HepG2 (cell line): Measurements from ENCODE around the gene POLE4. TPM values are rescaled to one million over a fixed set of nuclear protein-coding genes. Genes with fewer than 3 reads are reported as not detected.
A peak's percentile ranks its signal among the peaks of the same experiment; 100 is the strongest.

Source experiments
- ATAC-seq: fragments of 200-7000 bp; cut with Tn5 transposase; 3 replicates; pipeline ENCODE4 v1.9.1; 2020; ENCODE audit warnings: mild to moderate bottlenecking, moderate library complexity
- BruUV-seq: library from RNA; stranded (reverse); fragments of 400-500 nt; replicated peaks from 2 replicates; lab custom pipeline; 2021; lab: Mats Ljungman, UMichigan
- CTCF ChIA-PET: fragments of 300-600 bp; formaldehyde crosslinking; extraction: SDS; loops from one replicate; lab custom pipeline; 2021; ENCODE audit warnings: low total read pairs, inconsistent platforms, low intra/inter-chr PET ratio; lab: Yijun Ruan, JAX
- POLR2A ChIA-PET: fragments of 350-600 bp; sonication (Branson Sonifier 250); formaldehyde crosslinking; loops from one replicate; lab custom pipeline; 2020; ENCODE audit warnings: antibody characterized with exemption, inconsistent platforms; lab: Yijun Ruan, JAX
- DNase-seq: peaks from one replicate; pipeline ENCODE4 v3.0.0-alpha.2; 2015; ENCODE audit warnings: low spot score
- FAIRE-seq: peaks from 3 replicates; lab custom pipeline; 2011; peaks lifted over from hg19 to GRCh38; lab: Jason Lieb, UNC
- H2AFZ ChIP-seq: one replicate; pipeline ENCODE4 v1.6.1; 2011; ENCODE audit warnings: low read length, inconsistent platforms
- H3K27ac ChIP-seq: fragments of 300-600 bp; 3 replicates; pipeline ENCODE4 v1.8.0; 2011; ENCODE audit warnings: mixed run types, mild to moderate bottlenecking, mixed read lengths, low read length, inconsistent platforms; ENCODE audit not compliant: insufficient read depth; ENCODE audit errors: extremely low read length
- H3K27me3 ChIP-seq, 2 experiments: fragments of 200-600 bp in 1 of 2; 2 replicates in 1 of 2; 3 replicates in 1 of 2; pipeline versions ENCODE4 v1.6.0 to v1.8.0; 2011; ENCODE audit warnings: low read length in 2 of 2, mild to moderate bottlenecking in 2 of 2, moderate library complexity in 2 of 2, inconsistent platforms in 1 of 2; ENCODE audit not compliant: insufficient read depth in 2 of 2, control insufficient read depth in 1 of 2
- H3K36me3 ChIP-seq, 2 experiments: fragments of 200-600 bp in 1 of 2; replicated peaks in 1 of 2; 2 replicates in 1 of 2; 3 replicates in 1 of 2; pipeline versions ENCODE4 v1.5.1 to v1.8.0; 2011; ENCODE audit warnings: low read length in 2 of 2, inconsistent platforms in 1 of 2; ENCODE audit not compliant: insufficient read depth in 2 of 2, control insufficient read depth in 1 of 2
- H3K4me1 ChIP-seq: 2 replicates; pipeline ENCODE4 v1.5.1; 2012; ENCODE audit warnings: low read length, inconsistent platforms; ENCODE audit not compliant: insufficient read depth
- H3K4me2 ChIP-seq: 2 replicates; pipeline ENCODE4 v1.6.0; 2011; ENCODE audit warnings: low read depth, low read length, inconsistent platforms
- H3K4me3 ChIP-seq, 3 experiments: fragments of 200-600 bp in 1 of 3; sonication (generic), shearing (Covaris generic) in 1 of 3; replicated peaks in 1 of 3; 2 replicates each; pipeline ENCODE4 v1.5.1; 2011 to 2016; ENCODE audit warnings: low read length in 3 of 3, inconsistent platforms in 2 of 3, low read depth in 2 of 3, mild to moderate bottlenecking in 2 of 3, control low read depth in 1 of 3, mixed read lengths in 1 of 3; ENCODE audit not compliant: insufficient read depth in 1 of 3
- H3K79me2 ChIP-seq: one replicate; pipeline ENCODE4 v1.6.1; 2011; ENCODE audit warnings: low read length, inconsistent platforms; ENCODE audit not compliant: insufficient read depth
- H3K9ac ChIP-seq: 2 replicates; pipeline ENCODE4 v1.6.0; 2011; ENCODE audit warnings: mild to moderate bottlenecking, low read depth, low read length, inconsistent platforms; ENCODE audit not compliant: insufficient read depth
- H3K9me3 ChIP-seq: 2 replicates; pipeline ENCODE4 v1.5.1; 2012; ENCODE audit warnings: mild to moderate bottlenecking, low read length
- H4K20me1 ChIP-seq: 2 replicates; pipeline ENCODE4 v1.6.0; 2011; ENCODE audit warnings: inconsistent platforms, mild to moderate bottlenecking, low read length, moderate library complexity; ENCODE audit not compliant: insufficient read depth
- ARNT ChIP-seq: fragments of 450-650 bp; IDR thresholded peaks from 2 replicates; pipeline ENCODE4 v1.6.1; 2017
- ASH2L ChIP-seq: fragments of 300-600, 200-600 bp; sonication (generic); IDR thresholded peaks from 2 replicates; pipeline ENCODE4 v1.7.0; 2017; ENCODE audit warnings: low read depth, mild to moderate bottlenecking, moderate library complexity, mixed read lengths, low read length; ENCODE audit not compliant: insufficient read length
- MLLT10 ChIP-seq: sonication (generic); formaldehyde crosslinking; IDR thresholded peaks from 2 replicates; pipeline ENCODE4 v1.4.0; 2020; ENCODE audit warnings: missing genetic modification reagents
- MTA1 ChIP-seq: sonication (generic); formaldehyde crosslinking; IDR thresholded peaks from 2 replicates; pipeline ENCODE4 v1.4.0; 2020; ENCODE audit warnings: missing genetic modification reagents, mild to moderate bottlenecking, borderline replicate concordance
- NBN ChIP-seq: fragments of 450-650 bp; conservative IDR thresholded peaks from 2 replicates; pipeline ENCODE4 v1.6.1; 2017
- PHF21A ChIP-seq: sonication (generic); formaldehyde crosslinking; IDR thresholded peaks from 2 replicates; pipeline ENCODE4 v1.5.0; 2020; ENCODE audit warnings: mild to moderate bottlenecking, missing genetic modification reagents
- PRMT3 ChIP-seq: sonication (generic); formaldehyde crosslinking; IDR thresholded peaks from 2 replicates; pipeline ENCODE4 v1.8.1; 2022; ENCODE audit warnings: low read depth, mild to moderate bottlenecking, moderate library complexity, missing genetic modification reagents, borderline replicate concordance
- RCOR2 ChIP-seq: IDR thresholded peaks from 2 replicates; pipeline ENCODE4 v1.6.1; 2016; ENCODE audit warnings: missing biosample characterization, missing genetic modification reagents
- REPIN1 ChIP-seq: sonication (generic); formaldehyde crosslinking; IDR thresholded peaks from 2 replicates; pipeline ENCODE4 v1.8.0; 2022; ENCODE audit warnings: missing genetic modification reagents, low read depth, mild to moderate bottlenecking, borderline replicate concordance
- ZFP37 ChIP-seq: sonication (generic); formaldehyde crosslinking; IDR thresholded peaks from 2 replicates; pipeline ENCODE4 v1.4.0; 2020; ENCODE audit warnings: missing genetic modification reagents, borderline replicate concordance
- ZNF484 ChIP-seq: sonication (generic); formaldehyde crosslinking; IDR thresholded peaks from 2 replicates; pipeline ENCODE4 v1.5.1; 2020; ENCODE audit warnings: mild to moderate bottlenecking, low read depth, missing genetic modification reagents, borderline replicate concordance
- ZSCAN20 ChIP-seq: sonication (generic); formaldehyde crosslinking; IDR thresholded peaks from 2 replicates; pipeline ENCODE4 v1.4.0; 2020; ENCODE audit warnings: missing genetic modification reagents, mild to moderate bottlenecking, borderline replicate concordance
- ZSCAN21 ChIP-seq: sonication (generic); formaldehyde crosslinking; IDR thresholded peaks from 2 replicates; pipeline ENCODE4 v1.8.0; 2022; ENCODE audit warnings: mild to moderate bottlenecking, missing genetic modification reagents, moderate library complexity, borderline replicate concordance
- WGBS: methylation state at CpG from one replicate; pipeline ENCODE4 v1.1.6; 2017; ENCODE audit warnings: low lambda C conversion rate; 5-methylcytosine and 5-hydroxymethylcytosine counted together
- in situ Hi-C: cut with HindIII; loops from 2 replicates; pipeline ENCODE4 v1.10.0; 2017; ENCODE audit warnings: low pct_unique_long_range_greater_than_20kb; ENCODE audit not compliant: extremely low pct_ligation_motif_present
- intact Hi-C: fragments of 100-400 bp; cut with micrococcal nuclease; formaldehyde crosslinking; loops from one replicate; pipeline ENCODE4 v1.10.0; 2022; ENCODE audit not compliant: unreplicated experiment
- polyA plus RNA-seq, 8 experiments: library from polyadenylated mRNA; depleted of rRNA in 3 of 8; stranded (reverse) in 7 of 8; unstranded in 1 of 8; fragments of >200 nt; fragmentation: Illumina TruSeq in 4 of 8; extraction: Trizol in 4 of 8; gene quantifications; 2 replicates each; pipeline versions ENCODE4 v1.2.1 to v1.2.3, GENCODE V29; 2011 to 2016; ENCODE audit warnings: low read depth in 4 of 8, missing spikeins in 1 of 8, mixed read lengths in 1 of 8; ENCODE audit not compliant: insufficient read depth in 1 of 8
- total RNA-seq, 5 experiments: library from RNA; depleted of rRNA; stranded (reverse); fragments of >200 nt; fragmentation: Illumina TruSeq; extraction: Trizol; gene quantifications; 2 replicates each; pipeline ENCODE4 v1.2.3, GENCODE V29; 2016; ENCODE audit warnings: low read depth in 1 of 5
- TF ChIP-seq, protein P1 (sequence below): IDR thresholded peaks from 2 replicates; pipeline ENCODE4 v1.6.1; 2012; ENCODE audit warnings: low read length, improper control_type of control experiment
- TF ChIP-seq, protein P2 (sequence below): sonication (generic); formaldehyde crosslinking; IDR thresholded peaks from 2 replicates; pipeline ENCODE4 v1.4.0; 2020; ENCODE audit warnings: low read depth, mild to moderate bottlenecking, missing genetic modification reagents
- TF ChIP-seq, protein P3 (sequence below): sonication (generic); formaldehyde crosslinking; IDR thresholded peaks from 2 replicates; pipeline ENCODE4 v1.9.0; 2021; ENCODE audit warnings: missing genetic modification reagents, borderline replicate concordance
- TF ChIP-seq, protein P4 (sequence below): sonication (generic); formaldehyde crosslinking; IDR thresholded peaks from 2 replicates; pipeline ENCODE4 v1.4.0; 2020; ENCODE audit warnings: missing genetic modification reagents

Gene POLE4
- total and polyA plus RNA-seq, 2 of the 13 experiments (the other 11 are each of a cell fraction or from before 2014, with no cell fraction given) = 106 to 116 TPM

DNA sequence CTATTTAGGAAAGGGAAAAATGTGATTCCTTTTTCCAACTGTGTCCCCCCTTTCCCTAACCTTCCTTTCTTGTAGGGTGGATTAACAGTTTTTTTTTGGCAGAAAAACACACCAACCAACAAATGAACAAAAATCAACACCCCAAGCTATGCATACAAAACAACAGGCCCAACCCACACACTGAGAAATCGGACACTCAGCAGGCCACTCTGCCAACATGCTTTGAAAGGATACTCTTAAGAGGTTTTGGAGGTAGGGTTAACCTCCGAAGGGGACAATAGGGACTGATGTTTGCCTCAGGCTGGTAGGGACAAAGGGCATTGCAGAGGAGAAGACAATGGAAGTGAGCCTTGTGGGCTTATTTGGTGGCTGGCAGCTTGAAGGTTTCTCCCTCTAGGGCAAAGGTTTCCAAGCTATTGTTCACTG is 33.1 kb upstream of the POLE4 start:
- H3K27me3 ChIP-seq = no peaks in the 10 kb centered on the region
- DNase-seq (peak; percentile 34), FAIRE-seq (peak; percentile 83), ATAC-seq (peak; percentile 17)
- no peaks in the 10 kb centered on the region for H3K79me2 ChIP-seq
- H3K4me2 ChIP-seq = peak overlapping the region; percentile 88
- peak overlapping the region; percentile 20 for H3K27ac ChIP-seq
- H3K4me1 ChIP-seq = peaks cover 52% of the 10 kb centered on the region
- no peaks in the 10 kb centered on the region for H4K20me1 ChIP-seq
- intact Hi-C loops (no loop called here), in situ Hi-C loops (no loop called here)
- POLR2A ChIA-PET = interaction anchor here (1.6 to 1.9 kb wide), 2 partner anchors 10 to 14 kb away, joined by 5 to 6 read pairs; no protein-coding TSS in a partner anchor
- H3K9ac ChIP-seq = peak overlapping the region; percentile 26; the same call in 1 of the 2 replicates
- WGBS = 33% methylated on average over 2 of the region's 2 CpGs
- peaks cover 6 to 16% of the 10 kb centered on the region in 2 experiments for H3K36me3 ChIP-seq
- H2AFZ ChIP-seq = no peak overlapping the region
- 0 out of 6 replicates have a peak overlapping the region, but pooled peaks of 1 of the 3 experiments have one; percentile 65 for H3K4me3 ChIP-seq
- H3K9me3 ChIP-seq = no peaks in the 10 kb centered on the region
- no TSS peak for BruUV-seq
- CTCF ChIA-PET = no interaction called here
- TF ChIP-seq RCOR2 (CRISPR knock-in tag) (no peak), ASH2L (peak; percentile 1), NBN (no peak), ARNT (no peak), MLLT10 (no peak), ZSCAN21 (CRISPR knock-in tag) (no peak), PHF21A (no peak), REPIN1 (CRISPR knock-in tag) (no peak), ZNF484 (no peak), MTA1 (CRISPR knock-in tag) (no peak), PRMT3 (CRISPR knock-in tag) (0 out of 2 replicates have a peak, but pooled peaks have one; percentile 60), ZFP37 (CRISPR knock-in tag) (no peak), ZSCAN20 (CRISPR knock-in tag) (no peak)
- TF ChIP-seq, protein P1, sequence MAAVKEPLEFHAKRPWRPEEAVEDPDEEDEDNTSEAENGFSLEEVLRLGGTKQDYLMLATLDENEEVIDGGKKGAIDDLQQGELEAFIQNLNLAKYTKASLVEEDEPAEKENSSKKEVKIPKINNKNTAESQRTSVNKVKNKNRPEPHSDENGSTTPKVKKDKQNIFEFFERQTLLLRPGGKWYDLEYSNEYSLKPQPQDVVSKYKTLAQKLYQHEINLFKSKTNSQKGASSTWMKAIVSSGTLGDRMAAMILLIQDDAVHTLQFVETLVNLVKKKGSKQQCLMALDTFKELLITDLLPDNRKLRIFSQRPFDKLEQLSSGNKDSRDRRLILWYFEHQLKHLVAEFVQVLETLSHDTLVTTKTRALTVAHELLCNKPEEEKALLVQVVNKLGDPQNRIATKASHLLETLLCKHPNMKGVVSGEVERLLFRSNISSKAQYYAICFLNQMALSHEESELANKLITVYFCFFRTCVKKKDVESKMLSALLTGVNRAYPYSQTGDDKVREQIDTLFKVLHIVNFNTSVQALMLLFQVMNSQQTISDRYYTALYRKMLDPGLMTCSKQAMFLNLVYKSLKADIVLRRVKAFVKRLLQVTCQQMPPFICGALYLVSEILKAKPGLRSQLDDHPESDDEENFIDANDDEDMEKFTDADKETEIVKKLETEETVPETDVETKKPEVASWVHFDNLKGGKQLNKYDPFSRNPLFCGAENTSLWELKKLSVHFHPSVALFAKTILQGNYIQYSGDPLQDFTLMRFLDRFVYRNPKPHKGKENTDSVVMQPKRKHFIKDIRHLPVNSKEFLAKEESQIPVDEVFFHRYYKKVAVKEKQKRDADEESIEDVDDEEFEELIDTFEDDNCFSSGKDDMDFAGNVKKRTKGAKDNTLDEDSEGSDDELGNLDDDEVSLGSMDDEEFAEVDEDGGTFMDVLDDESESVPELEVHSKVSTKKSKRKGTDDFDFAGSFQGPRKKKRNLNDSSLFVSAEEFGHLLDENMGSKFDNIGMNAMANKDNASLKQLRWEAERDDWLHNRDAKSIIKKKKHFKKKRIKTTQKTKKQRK = no peak
- TF ChIP-seq, protein P2, sequence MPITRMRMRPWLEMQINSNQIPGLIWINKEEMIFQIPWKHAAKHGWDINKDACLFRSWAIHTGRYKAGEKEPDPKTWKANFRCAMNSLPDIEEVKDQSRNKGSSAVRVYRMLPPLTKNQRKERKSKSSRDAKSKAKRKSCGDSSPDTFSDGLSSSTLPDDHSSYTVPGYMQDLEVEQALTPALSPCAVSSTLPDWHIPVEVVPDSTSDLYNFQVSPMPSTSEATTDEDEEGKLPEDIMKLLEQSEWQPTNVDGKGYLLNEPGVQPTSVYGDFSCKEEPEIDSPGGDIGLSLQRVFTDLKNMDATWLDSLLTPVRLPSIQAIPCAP (CRISPR knock-in tag) = no peak
- TF ChIP-seq, protein P3, sequence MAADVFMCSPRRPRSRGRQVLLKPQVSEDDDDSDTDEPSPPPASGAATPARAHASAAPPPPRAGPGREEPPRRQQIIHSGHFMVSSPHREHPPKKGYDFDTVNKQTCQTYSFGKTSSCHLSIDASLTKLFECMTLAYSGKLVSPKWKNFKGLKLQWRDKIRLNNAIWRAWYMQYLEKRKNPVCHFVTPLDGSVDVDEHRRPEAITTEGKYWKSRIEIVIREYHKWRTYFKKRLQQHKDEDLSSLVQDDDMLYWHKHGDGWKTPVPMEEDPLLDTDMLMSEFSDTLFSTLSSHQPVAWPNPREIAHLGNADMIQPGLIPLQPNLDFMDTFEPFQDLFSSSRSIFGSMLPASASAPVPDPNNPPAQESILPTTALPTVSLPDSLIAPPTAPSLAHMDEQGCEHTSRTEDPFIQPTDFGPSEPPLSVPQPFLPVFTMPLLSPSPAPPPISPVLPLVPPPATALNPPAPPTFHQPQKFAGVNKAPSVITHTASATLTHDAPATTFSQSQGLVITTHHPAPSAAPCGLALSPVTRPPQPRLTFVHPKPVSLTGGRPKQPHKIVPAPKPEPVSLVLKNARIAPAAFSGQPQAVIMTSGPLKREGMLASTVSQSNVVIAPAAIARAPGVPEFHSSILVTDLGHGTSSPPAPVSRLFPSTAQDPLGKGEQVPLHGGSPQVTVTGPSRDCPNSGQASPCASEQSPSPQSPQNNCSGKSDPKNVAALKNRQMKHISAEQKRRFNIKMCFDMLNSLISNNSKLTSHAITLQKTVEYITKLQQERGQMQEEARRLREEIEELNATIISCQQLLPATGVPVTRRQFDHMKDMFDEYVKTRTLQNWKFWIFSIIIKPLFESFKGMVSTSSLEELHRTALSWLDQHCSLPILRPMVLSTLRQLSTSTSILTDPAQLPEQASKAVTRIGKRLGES (CRISPR knock-in tag) = no peak
- TF ChIP-seq, protein P4, sequence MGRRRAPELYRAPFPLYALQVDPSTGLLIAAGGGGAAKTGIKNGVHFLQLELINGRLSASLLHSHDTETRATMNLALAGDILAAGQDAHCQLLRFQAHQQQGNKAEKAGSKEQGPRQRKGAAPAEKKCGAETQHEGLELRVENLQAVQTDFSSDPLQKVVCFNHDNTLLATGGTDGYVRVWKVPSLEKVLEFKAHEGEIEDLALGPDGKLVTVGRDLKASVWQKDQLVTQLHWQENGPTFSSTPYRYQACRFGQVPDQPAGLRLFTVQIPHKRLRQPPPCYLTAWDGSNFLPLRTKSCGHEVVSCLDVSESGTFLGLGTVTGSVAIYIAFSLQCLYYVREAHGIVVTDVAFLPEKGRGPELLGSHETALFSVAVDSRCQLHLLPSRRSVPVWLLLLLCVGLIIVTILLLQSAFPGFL (CRISPR knock-in tag) = no peak
